HG03442 (cell line): Measurements from ENCODE around the gene CLMP.
"Not testable (repeated sequence)": the region's sequence is repeated elsewhere in the genome, so short reads cannot be mapped to it uniquely, and the experiment has no call there.

ENCODE experiments used
- ATAC-seq: cut with Tn5 transposase; IDR thresholded peaks from one replicate; pipeline ENCODE4 v1.9.1; 2021; ENCODE audit warnings: mild to moderate bottlenecking, moderate library complexity; ENCODE audit not compliant: unreplicated experiment

CLMP gene

GRCh38 chr11:123218451-123218850 is 23.4 kb upstream of the CLMP start:
- ATAC-seq: no peak

GRCh38 chr11:123217897-123218296 is 22.8 kb upstream of the CLMP start:
- no peak for ATAC-seq

- ATAC-seq: no peak
These were observed 21.2 kb upstream of the CLMP start for GRCh38 chr11:123216249-123216648.

- no peak for ATAC-seq
These were observed 19.9 kb upstream of the CLMP start for GRCh38 chr11:123214940-123215339.

- no peak for ATAC-seq
These were observed 19.3 kb upstream of the CLMP start for GRCh38 chr11:123214396-123214795.

GRCh38 chr11:123213307-123213771 is 18.3 kb upstream of the CLMP start:
- no peak for ATAC-seq

GRCh38 chr11:123212406-123212805 is 17.4 kb upstream of the CLMP start:
- no peak for ATAC-seq

- ATAC-seq: no peak
These were observed 16.9 kb upstream of the CLMP start for GRCh38 chr11:123211981-123212380.

GRCh38 chr11:123211149-123211852 is 16.3 kb upstream of the CLMP start:
- no peak for ATAC-seq

GRCh38 chr11:123209591-123209990 is 14.5 kb upstream of the CLMP start:
- ATAC-seq: no peak

GRCh38 chr11:123206791-123207434 is 11.9 kb upstream of the CLMP start:
- no peak for ATAC-seq

- ATAC-seq: not testable (repeated sequence)
These were observed 11.0 kb upstream of the CLMP start for GRCh38 chr11:123206055-123206454.

GRCh38 chr11:123203934-123204333 is 8.9 kb upstream of the CLMP start:
- ATAC-seq: no peak

GRCh38 chr11:123203471-123203870 is 8.4 kb upstream of the CLMP start:
- no peak for ATAC-seq

GRCh38 chr11:123202155-123203151 is 7.4 kb upstream of the CLMP start:
- ATAC-seq: no peak

- no peak for ATAC-seq
These were observed 5.2 kb upstream of the CLMP start for GRCh38 chr11:123200264-123200663.

GRCh38 chr11:123197711-123198110 is 2.7 kb upstream of the CLMP start:
- ATAC-seq: no peak

- no peak for ATAC-seq
These were observed 1.1 kb upstream of the CLMP start for GRCh38 chr11:123196060-123196714.

GRCh38 chr11:123194337-123195187 is 486 bp downstream of the CLMP start:
- no peak for ATAC-seq

- ATAC-seq: no peak
These were observed 1.3 kb downstream of the CLMP start for GRCh38 chr11:123193742-123194141.
